Upper lobe of left lung (tissue), 6 donors: ENCODE data around the gene SAMD9L. TPM values are rescaled to one million over a fixed set of nuclear protein-coding genes. Genes with fewer than 3 reads are reported as not detected.

Experiments
- ATAC-seq, 2 donors: fragments of 200-7000 bp; cut with Tn5 transposase; one replicate each; pipeline ENCODE4 v1.9.1; 2022; ENCODE audit warnings: mild to moderate bottlenecking in 2 of 2, moderate library complexity in 2 of 2; ENCODE audit not compliant: low FRiP score in 2 of 2
- DNase-seq, 2 donors: peaks; one replicate each; pipeline ENCODE4 v3.0.0-alpha.2; 2019 to 2020
- H3K27ac ChIP-seq, 4 donors: fragments of 200-600 bp; sonication (generic); one replicate each; pipeline ENCODE4 v1.5.1; 2016 to 2019
- H3K27me3 ChIP-seq, 4 donors: fragments of 200-600 bp; sonication (generic); one replicate each; pipeline ENCODE4 v1.5.1; 2017 to 2019
- H3K36me3 ChIP-seq, 4 donors: fragments of 200-600 bp; sonication (generic); one replicate each; pipeline ENCODE4 v1.5.1; 2016 to 2019
- H3K4me1 ChIP-seq, 4 donors: fragments of 200-600 bp; sonication (generic); one replicate each; pipeline ENCODE4 v1.5.1; 2018 to 2019
- H3K4me3 ChIP-seq, 4 donors: fragments of 200-600 bp; sonication (generic); one replicate each; pipeline ENCODE4 v1.5.1; 2017 to 2019; ENCODE audit warnings: mild to moderate bottlenecking in 2 of 4, moderate library complexity in 1 of 4
- H3K9me3 ChIP-seq, 4 donors: fragments of 200-600 bp; sonication (generic); one replicate each; pipeline ENCODE4 v1.5.1; 2018 to 2019
- EP300 ChIP-seq, 4 donors: sonication (generic); formaldehyde crosslinking; IDR thresholded peaks; one replicate each; pipeline ENCODE4 v1.5.1; 2017; ENCODE audit warnings: antibody characterized with exemption in 4 of 4, control low read depth in 2 of 4
- POLR2A ChIP-seq, 4 donors: fragments of 450-650 bp; IDR thresholded peaks; one replicate each; pipeline ENCODE4 v1.5.1; 2016 to 2017; ENCODE audit warnings: antibody characterized with exemption in 4 of 4, mild to moderate bottlenecking in 2 of 4
- POLR2AphosphoS5 ChIP-seq, 2 donors: sonication (generic); formaldehyde crosslinking; IDR thresholded peaks; one replicate each; pipeline ENCODE4 v1.5.1; 2017; ENCODE audit warnings: antibody characterized with exemption in 2 of 2
- WGBS, 2 donors: methylation state at CpG; one replicate each; pipeline ENCODE4 v1.1.5; 2017 to 2018; 5-methylcytosine and 5-hydroxymethylcytosine counted together
- total RNA-seq, 6 donors: library from RNA; depleted of rRNA in 4 of 6; stranded (reverse); fragments of >200 nt in 4 of 6; gene quantifications; one replicate each; pipeline versions ENCODE4 v1.1.0 to v1.2.1, GENCODE V29; 2016 to 2021
- TF ChIP-seq, protein P1 (sequence below), 6 experiments: fragments of 450-650 bp in 4 of 6; fragments of 200-600 bp in 2 of 6; sonication (generic) in 2 of 6; IDR thresholded peaks; one replicate each; pipeline ENCODE4 v1.5.1; 2016 to 2019; ENCODE audit warnings: antibody characterized with exemption in 6 of 6
- donor health status: DM: no; HTN: no; CAD: no; lungs with moderate emphysema.
- donor health status: DM: no; HTN: yes; CAD: no; lungs with severe emphysema.

The SAMD9L gene
- total RNA-seq, 6 donors from 2014 or later = 20.7 to 50.6 (median 32.5) TPM

DNA sequence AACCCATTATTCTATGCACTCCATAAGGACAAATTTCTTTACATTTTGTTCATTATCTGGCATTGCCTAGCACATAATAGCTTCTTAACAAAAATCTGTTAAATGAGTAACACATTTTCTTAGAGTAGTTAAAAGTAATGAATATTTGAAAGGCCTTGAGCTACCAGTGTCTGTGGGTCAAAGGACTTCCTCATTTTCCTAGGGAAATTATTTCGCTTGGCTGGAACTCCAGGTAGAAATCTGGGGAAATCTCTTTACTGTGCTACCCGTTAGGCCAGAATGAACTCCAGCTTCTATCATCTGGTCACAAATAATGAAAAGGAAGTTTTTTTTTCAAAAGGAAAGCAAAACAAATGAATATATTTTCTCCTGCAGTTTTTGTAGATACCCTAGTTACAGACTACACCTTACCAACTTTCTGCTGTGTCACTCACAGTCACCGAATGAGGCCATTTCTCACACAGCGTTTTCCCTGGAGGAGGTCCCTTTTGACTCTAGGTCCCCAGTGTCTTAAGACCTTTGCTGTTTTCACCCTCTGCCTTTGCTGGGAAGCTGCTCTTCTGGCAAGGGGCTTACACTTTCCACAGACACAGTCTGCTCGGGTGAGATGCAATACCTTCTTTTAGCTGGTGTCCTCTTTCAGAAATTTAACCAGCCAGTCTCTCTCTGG, 1.6 kb downstream of the SAMD9L start:
- WGBS, 2 donors = 51 to 55% methylated on average over 5 of the region's 5 CpGs
- peaks cover 7 to 39% (median 21%) of the 10 kb centered on the region in 4 donors for H3K36me3 ChIP-seq
- H3K4me3 ChIP-seq = peak overlapping the region in 3 of 4 donors; percentile 36 to 55 (median 49)
- DNase-seq (peak in 1 of 2 donors; percentile 29), ATAC-seq (peak in 1 of 2 donors; percentile 37)
- TF ChIP-seq EP300 (IDR thresholded peaks at IDR 0.05) (no peak), POLR2A (IDR thresholded peaks at IDR 0.05) (no peak), POLR2AphosphoS5 (IDR thresholded peaks at IDR 0.05) (no peak)
- TF ChIP-seq, protein P1, sequence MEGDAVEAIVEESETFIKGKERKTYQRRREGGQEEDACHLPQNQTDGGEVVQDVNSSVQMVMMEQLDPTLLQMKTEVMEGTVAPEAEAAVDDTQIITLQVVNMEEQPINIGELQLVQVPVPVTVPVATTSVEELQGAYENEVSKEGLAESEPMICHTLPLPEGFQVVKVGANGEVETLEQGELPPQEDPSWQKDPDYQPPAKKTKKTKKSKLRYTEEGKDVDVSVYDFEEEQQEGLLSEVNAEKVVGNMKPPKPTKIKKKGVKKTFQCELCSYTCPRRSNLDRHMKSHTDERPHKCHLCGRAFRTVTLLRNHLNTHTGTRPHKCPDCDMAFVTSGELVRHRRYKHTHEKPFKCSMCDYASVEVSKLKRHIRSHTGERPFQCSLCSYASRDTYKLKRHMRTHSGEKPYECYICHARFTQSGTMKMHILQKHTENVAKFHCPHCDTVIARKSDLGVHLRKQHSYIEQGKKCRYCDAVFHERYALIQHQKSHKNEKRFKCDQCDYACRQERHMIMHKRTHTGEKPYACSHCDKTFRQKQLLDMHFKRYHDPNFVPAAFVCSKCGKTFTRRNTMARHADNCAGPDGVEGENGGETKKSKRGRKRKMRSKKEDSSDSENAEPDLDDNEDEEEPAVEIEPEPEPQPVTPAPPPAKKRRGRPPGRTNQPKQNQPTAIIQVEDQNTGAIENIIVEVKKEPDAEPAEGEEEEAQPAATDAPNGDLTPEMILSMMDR (IDR thresholded peaks at IDR 0.05) = no peak
- H3K4me1 ChIP-seq = peaks cover 20 to 24% (median 22%) of the 10 kb centered on the region in 4 donors
- no peaks in the 10 kb centered on the region for H3K27me3 ChIP-seq
- H3K27ac ChIP-seq = peak overlapping the region in 3 of 4 donors; percentile 67 to 83 (median 80)
- no peaks in the 10 kb centered on the region for H3K9me3 ChIP-seq

GRCh38 chr7:93146036-93146435, 2.1 kb downstream of the SAMD9L start:
- no peak for ATAC-seq
- Histone ChIP-seq H3K4me1 (peaks cover 20 to 24% (median 22%) of the 10 kb centered on the region in 4 donors), H3K27me3 (no peaks in the 10 kb centered on the region), H3K9me3 (no peaks in the 10 kb centered on the region), H3K27ac (peak overlapping the region; percentile 13 to 83 (median 48)), H3K36me3 (peaks cover 7 to 44% (median 22%) of the 10 kb centered on the region in 4 donors), H3K4me3 (peak overlapping the region in 2 of 4 donors; percentile 49 to 55)
- no peak for DNase-seq
- WGBS, 2 donors = 19 to 21% methylated on average over 1 of the region's 1 CpG
- TF ChIP-seq POLR2AphosphoS5 (IDR thresholded peaks at IDR 0.05) (no peak), EP300 (IDR thresholded peaks at IDR 0.05) (no peak), POLR2A (IDR thresholded peaks at IDR 0.05) (no peak)
- TF ChIP-seq, protein P1 (IDR thresholded peaks at IDR 0.05) = no peak

- ATAC-seq (peak in 1 of 2 donors; percentile 63), DNase-seq (no peak)
- H3K27me3 ChIP-seq = no peaks in the 10 kb centered on the region
- H3K36me3 ChIP-seq = peaks cover 7 to 51% (median 28%) of the 10 kb centered on the region in 4 donors
- H3K9me3 ChIP-seq = no peaks in the 10 kb centered on the region
- WGBS, 2 donors = 47 to 55% methylated on average over 3 of the region's 3 CpGs
- peaks cover 18 to 24% (median 21%) of the 10 kb centered on the region in 4 donors for H3K4me1 ChIP-seq
- H3K4me3 ChIP-seq = peak overlapping the region in 1 of 4 donors; percentile 55
- no peak for TF ChIP-seq POLR2AphosphoS5 (IDR thresholded peaks at IDR 0.05)
- no peak for TF ChIP-seq EP300 (IDR thresholded peaks at IDR 0.05)
- TF ChIP-seq, protein P1 (IDR thresholded peaks at IDR 0.05) = no peak
- TF ChIP-seq POLR2A (IDR thresholded peaks at IDR 0.05) = no peak
- peak overlapping the region in 3 of 4 donors; percentile 7 to 83 (median 13) for H3K27ac ChIP-seq
Measured at GRCh38 chr7:93145354-93145753, 2.8 kb downstream of the SAMD9L start.

DNA sequence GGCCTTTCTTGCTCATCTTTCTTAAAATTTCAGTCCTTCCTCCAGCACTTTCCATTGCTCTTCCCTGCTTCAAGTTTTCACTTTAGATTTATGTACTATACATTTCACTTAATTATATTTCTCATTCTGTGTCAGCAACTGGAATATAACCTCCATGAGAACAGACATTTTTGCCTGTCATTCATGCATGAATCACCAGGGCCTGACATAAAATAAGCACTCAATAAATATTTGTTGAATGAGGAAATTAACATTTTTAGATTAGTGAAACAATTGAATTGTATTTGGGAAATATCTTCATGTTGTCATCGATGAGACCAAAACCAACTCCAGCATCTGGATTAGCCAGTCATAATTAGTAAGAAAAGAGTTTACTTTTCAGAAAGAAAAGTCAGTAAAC, 6.1 kb downstream of the SAMD9L start:
- ATAC-seq (no peak), DNase-seq (no peak)
- Histone ChIP-seq H3K9me3 (peaks cover 0 to 15% (median 11%) of the 10 kb centered on the region in 4 donors), H3K4me3 (no peak overlapping the region), H3K27me3 (no peaks in the 10 kb centered on the region), H3K36me3 (peaks cover 15 to 83% (median 52%) of the 10 kb centered on the region in 4 donors), H3K4me1 (peaks cover 16 to 19% (median 17%) of the 10 kb centered on the region in 4 donors), H3K27ac (no peak overlapping the region)
- WGBS, 2 donors = 87 to 100% methylated on average over 1 of the region's 1 CpG
- TF ChIP-seq POLR2A (IDR thresholded peaks at IDR 0.05) (no peak), POLR2AphosphoS5 (IDR thresholded peaks at IDR 0.05) (no peak), EP300 (IDR thresholded peaks at IDR 0.05) (no peak)
- TF ChIP-seq, protein P1 (IDR thresholded peaks at IDR 0.05) = no peak
